22Rv1 (cell line): Measurements from ENCODE around the gene CREB1.

Experiments used
- H3K27ac ChIP-seq: fragments of 450-650 bp; 2 replicates; pipeline ENCODE4 v1.5.1; 2017
- ZFX ChIP-seq: fragments of 450-650 bp; IDR thresholded peaks from 2 replicates; pipeline ENCODE4 v1.6.1; 2017; ENCODE audit warnings: antibody characterized with exemption, borderline replicate concordance
- TF ChIP-seq, protein P1 (sequence below): fragments of 450-650 bp; IDR thresholded peaks from 2 replicates; pipeline ENCODE4 v1.5.1; 2017; ENCODE audit warnings: mild to moderate bottlenecking

CREB1 gene

DNA sequence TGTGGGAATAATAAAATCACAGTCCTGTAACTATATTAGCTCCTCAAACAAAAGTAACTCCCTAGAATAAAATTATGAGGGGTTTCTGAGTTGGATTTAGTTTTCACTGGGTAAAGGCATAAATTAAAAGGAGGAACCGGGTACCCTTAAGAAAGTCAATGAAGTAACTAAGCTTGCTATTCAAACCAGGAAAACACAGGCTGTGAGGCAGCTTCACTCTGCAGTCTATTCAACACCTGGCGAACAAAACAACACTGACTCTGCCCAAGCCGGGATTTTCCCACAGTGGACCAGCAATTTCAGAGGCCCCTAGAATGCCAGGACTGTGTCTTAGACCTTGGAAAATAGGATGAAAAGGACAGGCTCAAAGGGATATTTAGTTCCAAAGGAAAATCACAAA lies 24.6 kb upstream of the CREB1 start:
- H3K27ac ChIP-seq: no peak overlapping the region
- TF ChIP-seq, protein P1, sequence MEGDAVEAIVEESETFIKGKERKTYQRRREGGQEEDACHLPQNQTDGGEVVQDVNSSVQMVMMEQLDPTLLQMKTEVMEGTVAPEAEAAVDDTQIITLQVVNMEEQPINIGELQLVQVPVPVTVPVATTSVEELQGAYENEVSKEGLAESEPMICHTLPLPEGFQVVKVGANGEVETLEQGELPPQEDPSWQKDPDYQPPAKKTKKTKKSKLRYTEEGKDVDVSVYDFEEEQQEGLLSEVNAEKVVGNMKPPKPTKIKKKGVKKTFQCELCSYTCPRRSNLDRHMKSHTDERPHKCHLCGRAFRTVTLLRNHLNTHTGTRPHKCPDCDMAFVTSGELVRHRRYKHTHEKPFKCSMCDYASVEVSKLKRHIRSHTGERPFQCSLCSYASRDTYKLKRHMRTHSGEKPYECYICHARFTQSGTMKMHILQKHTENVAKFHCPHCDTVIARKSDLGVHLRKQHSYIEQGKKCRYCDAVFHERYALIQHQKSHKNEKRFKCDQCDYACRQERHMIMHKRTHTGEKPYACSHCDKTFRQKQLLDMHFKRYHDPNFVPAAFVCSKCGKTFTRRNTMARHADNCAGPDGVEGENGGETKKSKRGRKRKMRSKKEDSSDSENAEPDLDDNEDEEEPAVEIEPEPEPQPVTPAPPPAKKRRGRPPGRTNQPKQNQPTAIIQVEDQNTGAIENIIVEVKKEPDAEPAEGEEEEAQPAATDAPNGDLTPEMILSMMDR: no peak
- no peak for TF ChIP-seq ZFX

DNA sequence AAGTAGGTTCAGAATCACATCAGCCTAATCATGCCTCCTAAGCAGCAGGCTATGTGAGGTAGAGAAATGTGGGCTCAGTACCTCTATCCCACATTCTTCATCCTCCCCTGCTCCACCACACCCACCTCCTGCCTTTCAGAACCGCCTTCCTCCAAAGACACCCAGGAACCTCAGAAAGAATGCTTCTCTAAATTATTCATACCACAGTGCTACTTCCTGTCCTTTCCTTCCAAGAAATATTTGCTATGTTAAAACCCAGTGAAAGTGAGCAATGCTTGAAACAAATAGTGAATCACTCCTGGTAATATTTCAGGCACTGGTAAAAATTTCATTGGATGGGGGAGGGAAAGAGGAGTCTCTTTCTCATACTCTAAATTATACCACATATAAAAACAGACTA lies 24.0 kb upstream of the CREB1 start:
- TF ChIP-seq, protein P1: no peak
- TF ChIP-seq ZFX: no peak
- no peak overlapping the region for H3K27ac ChIP-seq

DNA sequence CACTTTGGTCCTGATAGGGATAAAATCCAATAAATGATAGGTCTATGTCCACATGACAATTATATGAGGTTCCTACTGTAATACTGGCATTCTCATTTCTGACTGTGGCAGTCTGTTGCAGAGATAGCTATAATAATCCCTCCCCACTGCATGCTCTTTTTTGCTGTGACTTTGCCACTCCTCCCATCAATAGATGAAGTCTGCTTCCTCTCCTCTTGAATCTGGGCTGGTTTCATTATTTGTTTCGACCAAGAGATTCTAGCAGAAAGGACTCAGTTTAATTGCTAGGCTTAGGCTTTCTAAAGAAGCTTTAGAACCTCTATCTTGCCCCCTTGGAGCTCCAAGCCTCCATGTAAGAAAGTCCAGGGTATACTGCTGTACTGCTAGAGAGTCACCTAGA lies 23.3 kb upstream of the CREB1 start:
- no peak for TF ChIP-seq ZFX
- TF ChIP-seq, protein P1: no peak
- no peak overlapping the region for H3K27ac ChIP-seq

DNA sequence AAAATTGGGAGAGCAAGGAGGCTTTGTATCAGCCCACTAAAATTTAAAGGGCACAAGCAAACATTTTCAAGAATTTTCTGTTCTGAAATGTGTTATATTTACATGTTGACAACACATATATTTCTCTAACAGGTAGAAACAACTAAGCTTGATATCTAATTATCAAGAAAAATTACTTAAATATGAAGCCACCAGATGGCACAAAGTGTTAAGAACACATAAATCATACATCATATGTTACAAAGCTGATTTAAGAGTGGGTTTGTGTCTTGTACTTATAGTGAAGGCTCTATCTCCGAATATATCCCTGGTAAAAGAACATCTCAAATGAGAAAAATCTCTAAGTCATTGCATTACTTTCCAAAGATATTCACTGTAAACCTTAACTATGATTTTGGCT lies 19.6 kb upstream of the CREB1 start:
- H3K27ac ChIP-seq: no peak overlapping the region
- no peak for TF ChIP-seq ZFX
- TF ChIP-seq, protein P1: no peak

DNA sequence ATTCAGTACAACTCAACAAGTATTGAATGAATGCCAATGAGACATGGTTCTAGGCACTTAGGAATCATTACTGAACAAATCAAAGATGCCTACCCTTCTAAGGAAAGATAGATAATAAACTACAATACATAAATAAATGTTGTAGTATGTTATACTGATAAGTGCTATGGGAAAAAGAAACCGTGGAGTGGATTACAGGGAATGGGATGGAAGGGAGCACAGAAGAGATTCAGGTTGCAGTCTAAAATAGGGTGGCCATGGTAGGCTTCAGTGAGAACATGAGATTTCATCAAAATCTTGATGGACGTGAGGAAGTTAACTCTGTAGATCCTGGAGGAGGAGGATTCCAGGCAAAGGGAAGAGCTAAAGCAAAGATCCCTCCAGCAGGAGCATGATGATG lies 17.9 kb upstream of the CREB1 start:
- TF ChIP-seq, protein P1: no peak
- TF ChIP-seq ZFX: no peak
- H3K27ac ChIP-seq: no peak overlapping the region

DNA sequence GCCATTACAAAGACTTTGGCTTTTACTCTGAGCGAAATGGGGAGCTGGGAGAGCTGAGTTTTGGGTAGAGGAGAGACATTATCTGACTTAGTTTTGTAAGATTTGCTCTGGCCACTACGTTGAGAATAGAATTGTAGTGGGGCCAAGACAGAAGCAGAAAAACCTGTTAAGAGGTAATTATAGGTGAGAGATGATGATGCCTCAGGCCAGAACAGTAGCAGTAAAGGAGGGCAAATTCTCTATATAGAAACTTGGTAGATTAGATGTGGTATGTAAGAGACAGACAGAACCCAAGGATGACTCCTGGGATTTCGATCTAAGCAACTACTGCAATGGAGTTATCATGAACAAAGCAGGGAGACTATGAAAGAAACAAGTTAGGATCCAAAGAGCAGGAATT lies 17.4 kb upstream of the CREB1 start:
- TF ChIP-seq, protein P1: no peak
- TF ChIP-seq ZFX: no peak
- H3K27ac ChIP-seq: no peak overlapping the region

DNA sequence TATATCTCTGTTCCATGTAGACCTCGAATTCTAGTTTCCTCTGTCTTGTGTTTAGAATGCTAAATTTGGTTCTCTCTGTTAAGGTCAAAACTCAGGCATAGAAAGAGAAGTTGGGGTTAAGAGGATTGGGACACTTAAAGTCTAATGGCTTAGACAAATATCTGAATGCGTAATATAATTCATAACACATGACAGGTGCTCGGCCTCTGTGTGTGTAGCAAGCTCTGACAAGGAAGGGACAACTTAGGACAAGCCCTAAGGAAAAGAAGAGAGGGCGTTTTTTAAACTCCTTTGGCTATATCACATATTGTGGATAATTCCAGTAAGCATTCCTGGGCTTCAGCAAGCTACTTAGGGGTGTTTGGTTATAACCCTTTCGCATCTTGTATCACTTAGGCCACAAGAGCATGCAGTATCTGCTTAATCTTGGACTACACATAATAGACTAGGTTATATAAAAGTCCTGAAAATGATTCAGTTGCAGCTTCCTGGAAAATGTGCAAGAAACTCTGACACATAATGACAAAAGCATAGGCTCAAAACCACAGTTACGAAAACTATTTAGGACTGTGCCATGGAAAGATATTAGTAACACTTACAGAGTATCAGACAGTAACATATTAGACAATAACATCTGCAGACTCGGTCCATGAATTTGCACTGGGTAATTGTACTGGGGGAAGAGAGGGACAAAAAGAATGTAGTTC lies 16.1 kb upstream of the CREB1 start:
- TF ChIP-seq ZFX: no peak
- TF ChIP-seq, protein P1: no peak
- H3K27ac ChIP-seq: no peak overlapping the region
